ENCODE data around the gene FOXC1.

FOXC1 gene

DNA sequence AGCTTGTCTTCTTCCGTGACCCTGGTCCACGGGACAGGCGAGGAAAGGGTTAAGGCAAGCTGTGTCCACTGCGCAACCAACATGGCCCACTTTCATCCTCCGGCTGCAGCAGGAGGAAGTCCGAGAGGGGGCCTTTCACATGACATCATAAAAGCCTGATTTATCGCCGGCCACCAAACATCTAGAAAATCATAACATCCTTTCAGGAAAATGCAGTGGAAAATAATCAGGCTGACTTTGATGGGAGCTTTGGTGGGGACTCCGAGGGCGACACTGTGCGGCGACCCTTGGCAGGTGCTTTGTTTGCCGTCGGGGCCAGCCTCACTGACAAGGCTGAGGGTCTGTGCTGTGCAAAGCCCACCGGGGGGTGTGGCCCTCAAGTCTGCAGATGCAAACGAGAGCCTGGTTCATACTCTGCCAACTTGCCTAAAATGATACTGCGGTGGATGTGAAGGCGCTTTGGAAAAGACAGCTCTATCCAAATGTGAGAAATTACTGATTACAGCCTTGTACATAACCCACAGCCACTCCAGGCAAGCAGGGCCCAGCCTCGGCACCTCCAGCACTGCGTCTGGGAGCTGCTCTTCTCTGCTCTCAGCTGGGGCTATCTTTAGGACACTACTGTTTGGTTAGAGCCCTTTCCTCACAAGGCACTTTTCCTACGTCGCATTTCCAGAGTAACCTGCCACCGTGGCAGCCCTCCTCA, 25.7 kb downstream of the FOXC1 start:
- peaks cover 24% of the 10 kb centered on the region for H3K4me1 Mint-ChIP-seq
- no peak overlapping the region for H3K4me3 Mint-ChIP-seq
- peaks cover 33% of the 10 kb centered on the region for H3K27me3 Mint-ChIP-seq (ENCODE audit: low read depth)
- TF ChIP-seq, protein P1, sequence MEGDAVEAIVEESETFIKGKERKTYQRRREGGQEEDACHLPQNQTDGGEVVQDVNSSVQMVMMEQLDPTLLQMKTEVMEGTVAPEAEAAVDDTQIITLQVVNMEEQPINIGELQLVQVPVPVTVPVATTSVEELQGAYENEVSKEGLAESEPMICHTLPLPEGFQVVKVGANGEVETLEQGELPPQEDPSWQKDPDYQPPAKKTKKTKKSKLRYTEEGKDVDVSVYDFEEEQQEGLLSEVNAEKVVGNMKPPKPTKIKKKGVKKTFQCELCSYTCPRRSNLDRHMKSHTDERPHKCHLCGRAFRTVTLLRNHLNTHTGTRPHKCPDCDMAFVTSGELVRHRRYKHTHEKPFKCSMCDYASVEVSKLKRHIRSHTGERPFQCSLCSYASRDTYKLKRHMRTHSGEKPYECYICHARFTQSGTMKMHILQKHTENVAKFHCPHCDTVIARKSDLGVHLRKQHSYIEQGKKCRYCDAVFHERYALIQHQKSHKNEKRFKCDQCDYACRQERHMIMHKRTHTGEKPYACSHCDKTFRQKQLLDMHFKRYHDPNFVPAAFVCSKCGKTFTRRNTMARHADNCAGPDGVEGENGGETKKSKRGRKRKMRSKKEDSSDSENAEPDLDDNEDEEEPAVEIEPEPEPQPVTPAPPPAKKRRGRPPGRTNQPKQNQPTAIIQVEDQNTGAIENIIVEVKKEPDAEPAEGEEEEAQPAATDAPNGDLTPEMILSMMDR (IDR thresholded peaks at IDR 0.05; ENCODE audit: unreplicated experiment in 3 of 3), result no peak
- peaks cover 5% of the 10 kb centered on the region for H3K36me3 Mint-ChIP-seq (ENCODE audit: low read depth)
- no peaks in the 10 kb centered on the region for H3K9me3 Mint-ChIP-seq
- no peak overlapping the region for H3K27ac Mint-ChIP-seq

DNA sequence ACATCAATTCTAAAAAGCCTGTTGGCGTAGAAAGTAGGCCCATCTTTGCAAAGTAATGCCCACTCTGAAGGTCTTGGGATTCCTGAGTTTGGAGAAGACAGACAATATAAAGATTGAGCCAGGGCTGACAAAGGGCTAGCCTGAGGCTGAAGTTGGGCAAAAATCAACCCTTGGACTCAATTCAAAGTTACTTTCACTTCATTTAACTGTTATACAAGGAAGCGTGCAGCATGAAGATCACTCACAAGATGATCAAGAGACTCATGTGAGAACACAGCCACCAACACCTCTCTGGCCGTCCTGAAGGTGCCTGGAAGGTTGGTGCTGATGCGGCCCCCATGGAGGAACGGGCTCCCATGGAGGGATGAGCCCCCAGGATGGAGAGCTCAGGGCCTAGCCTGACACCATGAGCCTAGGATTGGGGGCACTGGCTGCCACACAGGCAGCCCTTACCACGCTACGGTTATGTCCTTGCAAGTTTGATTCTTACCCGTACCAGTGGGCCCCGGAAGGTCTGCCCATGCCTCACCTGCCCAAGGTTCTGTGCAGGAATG, 26.6 kb downstream of the FOXC1 start:
- TF ChIP-seq, protein P1 (IDR thresholded peaks at IDR 0.05; ENCODE audit: unreplicated experiment in 3 of 3), result no peak
- Mint-ChIP-seq H3K36me3 (ENCODE audit: low read depth) (peaks cover 5% of the 10 kb centered on the region), H3K4me1 (peaks cover 20% of the 10 kb centered on the region), H3K27ac (no peak overlapping the region), H3K27me3 (ENCODE audit: low read depth) (peaks cover 28% of the 10 kb centered on the region), H3K4me3 (no peak overlapping the region), H3K9me3 (no peaks in the 10 kb centered on the region)

DNA sequence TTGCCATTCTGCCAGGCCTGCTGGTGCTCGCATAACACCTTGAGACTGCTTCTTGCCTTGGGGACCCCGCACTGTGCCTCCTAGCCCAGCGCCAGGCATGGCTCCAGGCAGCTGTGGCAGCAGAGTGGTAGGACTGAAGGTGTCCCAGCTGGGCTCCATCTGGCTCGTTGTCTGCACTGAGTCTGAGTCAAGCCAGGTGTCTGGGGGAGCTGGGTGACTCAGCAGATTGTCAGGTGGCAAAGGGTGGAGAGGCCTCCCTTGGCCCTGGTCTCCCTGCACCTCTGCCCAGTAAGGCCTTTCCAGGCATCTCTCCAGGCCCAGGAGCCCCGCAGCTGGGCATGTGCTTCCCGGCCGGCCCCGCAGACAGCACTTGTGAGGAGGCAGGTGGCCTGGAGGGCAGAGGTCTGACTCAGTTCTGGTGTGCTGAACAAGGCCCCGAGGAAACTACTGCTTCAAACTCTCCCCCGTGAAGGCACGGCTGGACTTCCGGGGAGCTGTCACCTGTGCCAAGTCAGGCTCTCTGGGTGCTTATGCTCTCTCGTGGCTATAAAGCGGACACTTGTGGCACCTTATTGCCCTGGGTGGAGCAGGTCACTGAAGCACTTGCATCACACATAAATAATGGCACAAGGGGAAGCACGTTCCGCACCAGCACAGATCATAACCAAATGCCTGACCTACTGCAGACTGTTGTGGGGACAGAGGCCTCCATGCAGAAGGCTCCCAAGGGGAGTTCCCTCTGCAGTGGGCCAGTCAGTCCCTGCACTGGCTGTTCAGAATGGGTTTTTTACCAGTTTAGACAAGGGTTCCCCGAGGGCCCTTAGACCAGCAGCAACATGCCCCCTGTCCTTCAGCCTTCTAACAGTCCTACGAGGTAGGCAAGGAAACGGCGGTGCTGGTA, 27.5 kb downstream of the FOXC1 start:
- Mint-ChIP-seq H3K36me3 (ENCODE audit: low read depth) (peaks cover 2% of the 10 kb centered on the region), H3K27ac (no peak overlapping the region), H3K4me1 (peaks cover 20% of the 10 kb centered on the region), H3K9me3 (no peaks in the 10 kb centered on the region), H3K27me3 (ENCODE audit: low read depth) (peaks cover 23% of the 10 kb centered on the region), H3K4me3 (no peak overlapping the region)
- TF ChIP-seq, protein P1 (IDR thresholded peaks at IDR 0.05; ENCODE audit: unreplicated experiment in 3 of 3), result no peak

DNA sequence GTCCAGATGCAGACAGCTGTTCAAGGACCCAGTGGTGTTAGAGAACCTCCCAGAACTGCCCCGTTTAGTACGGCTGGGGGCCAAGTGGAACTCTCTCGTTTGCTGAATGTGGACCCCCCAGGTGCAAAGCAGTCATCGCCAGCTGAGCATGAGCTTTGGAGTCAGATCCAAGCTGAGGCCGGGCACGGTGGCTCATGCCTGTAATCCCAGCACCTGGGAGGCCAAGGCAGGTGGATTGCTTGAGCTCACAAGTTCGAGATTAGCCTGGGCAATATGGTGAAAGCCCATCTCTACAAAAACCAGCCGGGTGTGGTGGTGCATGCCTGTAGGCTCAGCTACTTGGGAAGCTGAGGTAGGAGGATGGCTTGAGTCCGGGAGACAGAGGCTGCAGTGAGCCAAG, 29.7 kb downstream of the FOXC1 start:
- Mint-ChIP-seq H3K27ac (no peak overlapping the region), H3K9me3 (no peaks in the 10 kb centered on the region), H3K4me3 (no peak overlapping the region), H3K27me3 (ENCODE audit: low read depth) (peaks cover 18% of the 10 kb centered on the region), H3K36me3 (ENCODE audit: low read depth) (no peaks in the 10 kb centered on the region), H3K4me1 (peaks cover 19% of the 10 kb centered on the region)
- TF ChIP-seq, protein P1 (IDR thresholded peaks at IDR 0.05; ENCODE audit: unreplicated experiment in 3 of 3), result no peak

DNA sequence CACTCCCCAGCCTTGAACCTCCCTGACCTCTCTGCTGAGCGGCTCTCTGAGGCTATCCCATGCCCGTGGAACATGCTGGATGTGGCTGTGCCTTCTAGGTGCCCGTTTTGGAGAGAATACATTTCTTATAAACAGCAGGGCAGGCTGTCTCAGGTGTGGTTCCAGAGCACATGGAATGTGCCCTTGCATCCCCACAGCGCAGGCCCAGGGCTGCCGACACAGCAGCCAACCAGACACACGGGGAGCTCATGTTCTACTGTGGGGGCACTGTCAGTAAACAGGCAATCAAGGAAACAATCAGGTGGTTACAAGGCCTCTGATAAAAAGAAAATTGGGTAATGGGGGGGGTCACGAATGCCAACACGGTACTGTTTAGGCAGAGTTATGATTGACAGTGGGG, 30.8 kb downstream of the FOXC1 start:
- no peaks in the 10 kb centered on the region for H3K36me3 Mint-ChIP-seq (ENCODE audit: low read depth)
- peaks cover 23% of the 10 kb centered on the region for H3K27me3 Mint-ChIP-seq (ENCODE audit: low read depth)
- H3K9me3 Mint-ChIP-seq, result no peaks in the 10 kb centered on the region
- no peak overlapping the region for H3K27ac Mint-ChIP-seq
- H3K4me1 Mint-ChIP-seq, result peaks cover 8% of the 10 kb centered on the region
- TF ChIP-seq, protein P1 (IDR thresholded peaks at IDR 0.05; ENCODE audit: unreplicated experiment in 3 of 3), result no peak
- H3K4me3 Mint-ChIP-seq, result no peak overlapping the region
